Astrocyte (in vitro differentiated cells and primary cell): ENCODE data around the gene CHURC1.

ENCODE experiments used
- CTCF ChIP-seq: IDR thresholded peaks from 2 replicates; pipeline ENCODE4 v1.5.1; 2011; ENCODE audit warnings: low read depth, mild to moderate bottlenecking, inconsistent platforms, low read length, moderate library complexity; ENCODE audit not compliant: insufficient read depth
- EZH2 ChIP-seq: IDR thresholded peaks from 2 replicates; pipeline ENCODE4 v1.6.1; 2012; ENCODE audit warnings: mild to moderate bottlenecking, low read length, inconsistent platforms; ENCODE audit not compliant: insufficient read depth

GRCh38 chr14:64973826-64974225 lies 59.6 kb downstream of the CHURC1 start:
- TF ChIP-seq CTCF, result no peak
- no peak for TF ChIP-seq EZH2
